Mesenchymal stem cell (in vitro differentiated cells and primary cell): ENCODE measurements around the gene GALR3.

ENCODE experiments used
- DNase-seq: peaks from one replicate; pipeline ENCODE4 v3.0.0-alpha.2; 2013
- H2AFZ ChIP-seq: one replicate; pipeline ENCODE4 v1.6.1; 2013; ENCODE audit warnings: low read depth, mild to moderate bottlenecking, control low read depth, inconsistent platforms, low read length, moderate library complexity
- H2AK5ac ChIP-seq: 2 replicates; pipeline ENCODE4 v1.6.1; 2013; ENCODE audit warnings: low read length, moderate library complexity, mild to moderate bottlenecking, inconsistent platforms; ENCODE audit not compliant: severe bottlenecking
- H2BK120ac ChIP-seq: one replicate; pipeline ENCODE4 v1.6.1; 2013; ENCODE audit warnings: low read depth, mild to moderate bottlenecking, inconsistent platforms, low read length, moderate library complexity
- H2BK12ac ChIP-seq, 2 experiments: one replicate each; pipeline ENCODE4 v1.6.1; 2013; ENCODE audit warnings: inconsistent platforms in 2 of 2, low read length in 2 of 2, mild to moderate bottlenecking in 2 of 2, moderate library complexity in 2 of 2, control low read depth in 1 of 2
- H2BK15ac ChIP-seq: one replicate; pipeline ENCODE4 v1.6.1; 2013; ENCODE audit warnings: mild to moderate bottlenecking, low read depth, inconsistent platforms; ENCODE audit not compliant: poor library complexity, severe bottlenecking
- H2BK5ac ChIP-seq: 2 replicates; pipeline ENCODE4 v1.6.1; 2013; ENCODE audit warnings: low read depth, mild to moderate bottlenecking, low read length, control low read depth, inconsistent platforms; ENCODE audit not compliant: poor library complexity, severe bottlenecking
- H3K14ac ChIP-seq, 2 experiments: one replicate each; pipeline ENCODE4 v1.6.1; 2013; ENCODE audit warnings: inconsistent platforms in 2 of 2, low read length in 2 of 2, control low read depth in 1 of 2, mild to moderate bottlenecking in 1 of 2, moderate library complexity in 1 of 2
- H3K18ac ChIP-seq, 2 experiments: one replicate each; pipeline ENCODE4 v1.6.1; 2013; ENCODE audit warnings: inconsistent platforms in 2 of 2, low read length in 2 of 2, control low read depth in 1 of 2, low read depth in 1 of 2, mild to moderate bottlenecking in 1 of 2
- H3K23ac ChIP-seq, 2 experiments: one replicate each; pipeline ENCODE4 v1.6.1; 2013; ENCODE audit warnings: inconsistent platforms in 2 of 2, low read length in 2 of 2, mild to moderate bottlenecking in 2 of 2, moderate library complexity in 2 of 2, control low read depth in 1 of 2
- H3K27ac ChIP-seq: 2 replicates; pipeline ENCODE4 v1.5.1; 2013; ENCODE audit warnings: mild to moderate bottlenecking, moderate library complexity, low read length, control low read depth, inconsistent platforms; ENCODE audit not compliant: poor library complexity, severe bottlenecking
- H3K27me3 ChIP-seq, 2 experiments: 2 replicates each; pipeline versions ENCODE4 v1.6.1 to v1.7.0; 2013; ENCODE audit warnings: low read length in 2 of 2, mild to moderate bottlenecking in 2 of 2, moderate library complexity in 2 of 2, control low read depth in 1 of 2, inconsistent platforms in 1 of 2; ENCODE audit not compliant: control insufficient read depth in 1 of 2, insufficient read depth in 1 of 2
- H3K36me3 ChIP-seq, 2 experiments: 2 replicates each; pipeline versions ENCODE4 v1.6.1 to v1.7.0; 2013; ENCODE audit warnings: low read length in 2 of 2, control low read depth in 1 of 2, inconsistent platforms in 1 of 2, low read depth in 1 of 2, mild to moderate bottlenecking in 1 of 2; ENCODE audit not compliant: insufficient read depth in 2 of 2, control insufficient read depth in 1 of 2
- H3K4ac ChIP-seq, 2 experiments: one replicate each; pipeline ENCODE4 v1.6.1; 2013; ENCODE audit warnings: inconsistent platforms in 2 of 2, low read length in 2 of 2, mild to moderate bottlenecking in 2 of 2, moderate library complexity in 2 of 2, control low read depth in 1 of 2, low read depth in 1 of 2
- H3K4me1 ChIP-seq: 2 replicates; pipeline ENCODE4 v1.6.1; 2013; ENCODE audit warnings: low read depth, low read length, control low read depth; ENCODE audit not compliant: control insufficient read depth, insufficient read depth
- H3K4me2 ChIP-seq: 2 replicates; pipeline ENCODE4 v1.6.1; 2013; ENCODE audit warnings: low read length, mild to moderate bottlenecking, inconsistent platforms; ENCODE audit not compliant: poor library complexity, severe bottlenecking
- H3K4me3 ChIP-seq, 2 experiments: 2 replicates each; pipeline versions ENCODE4 v1.5.1 to v1.7.0; 2013; ENCODE audit warnings: low read length in 2 of 2, mild to moderate bottlenecking in 2 of 2, control low read depth in 1 of 2, low read depth in 1 of 2; ENCODE audit not compliant: insufficient read depth in 1 of 2
- H3K79me1 ChIP-seq: replicated peaks from 2 replicates; pipeline ENCODE4 v1.6.1; 2013; ENCODE audit warnings: mild to moderate bottlenecking, control low read depth, low read length, inconsistent platforms; ENCODE audit not compliant: poor library complexity, severe bottlenecking
- H3K9ac ChIP-seq: 2 replicates; pipeline ENCODE4 v1.7.0; 2013; ENCODE audit warnings: mild to moderate bottlenecking, low read length, moderate library complexity
- H3K9me3 ChIP-seq: 2 replicates; pipeline ENCODE4 v1.7.0; 2013; ENCODE audit warnings: mild to moderate bottlenecking, low read length; ENCODE audit not compliant: control insufficient read depth
- H4K8ac ChIP-seq: one replicate; pipeline ENCODE4 v1.6.1; 2013; ENCODE audit warnings: inconsistent platforms, mild to moderate bottlenecking, low read length, moderate library complexity
- H4K91ac ChIP-seq: one replicate; pipeline ENCODE4 v1.6.1; 2013; ENCODE audit warnings: mild to moderate bottlenecking, low read length, inconsistent platforms
- WGBS: methylation state at CpG from one replicate; pipeline ENCODE4 v1.1.7; 2013; ENCODE audit warnings: mixed read lengths; 5-methylcytosine and 5-hydroxymethylcytosine counted together

Gene GALR3

DNA sequence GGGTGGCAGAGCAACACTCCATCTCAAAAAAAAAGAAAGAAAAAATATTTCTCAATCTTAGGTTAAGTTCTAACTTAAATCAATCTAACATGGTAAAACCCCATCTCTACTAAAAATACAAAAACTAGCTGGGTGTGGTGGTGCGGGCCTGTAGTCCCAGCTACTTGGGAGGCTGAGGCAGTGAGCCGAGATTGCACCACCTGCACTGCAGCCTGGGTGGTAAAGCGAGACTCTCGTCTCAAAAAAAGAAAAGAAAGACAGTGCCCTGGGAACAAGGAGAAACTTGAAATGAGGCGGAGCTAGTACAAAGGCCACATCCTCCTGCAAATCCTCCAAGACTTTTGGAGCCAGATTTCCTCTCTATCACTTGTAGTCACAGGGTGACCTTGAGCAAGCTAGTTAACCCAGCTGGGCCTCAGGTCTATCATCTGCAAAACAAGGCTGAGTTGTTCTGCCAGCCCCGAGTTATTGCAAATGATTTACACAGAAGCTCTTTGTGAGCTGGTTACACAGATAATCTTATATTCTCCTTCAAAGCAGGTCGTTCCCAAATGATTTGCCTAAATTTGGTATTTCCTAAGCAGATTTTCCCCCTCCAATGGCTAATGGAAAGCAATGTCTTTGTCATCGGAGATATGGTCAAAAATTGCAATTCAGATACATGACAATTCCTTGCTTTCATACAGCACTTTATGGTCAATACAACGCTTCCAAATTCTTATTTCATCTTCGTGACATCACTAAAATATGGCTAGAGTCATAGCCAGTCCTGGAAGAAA, 19.0 kb downstream of the GALR3 start:
- H3K9me3 ChIP-seq: no peaks in the 10 kb centered on the region
- DNase-seq: no peak
- H3K79me1 ChIP-seq: peaks cover 13% of the 10 kb centered on the region
- no peak overlapping the region for H3K23ac ChIP-seq
- H3K4me2 ChIP-seq: no peak overlapping the region
- H4K91ac ChIP-seq: no peak overlapping the region
- no peak overlapping the region for H2BK5ac ChIP-seq
- WGBS: 98% methylated on average over 10 of the region's 10 CpGs
- peak overlapping the region in 1 of 2 experiments; percentile 91 for H3K4me3 ChIP-seq
- no peak overlapping the region for H3K27ac ChIP-seq
- no peak overlapping the region for H3K14ac ChIP-seq
- peak overlapping the region; percentile 91 for H3K9ac ChIP-seq
- no peak overlapping the region for H3K18ac ChIP-seq
- peaks cover 24 to 26% of the 10 kb centered on the region in 2 experiments for H3K36me3 ChIP-seq
- no peak overlapping the region for H2BK15ac ChIP-seq
- H3K4me1 ChIP-seq: peaks cover 5% of the 10 kb centered on the region
- no peak overlapping the region for H2BK12ac ChIP-seq
- no peak overlapping the region for H2AK5ac ChIP-seq
- no peak overlapping the region for H2BK120ac ChIP-seq
- H3K27me3 ChIP-seq: no peaks in the 10 kb centered on the region
- H2AFZ ChIP-seq: no peak overlapping the region
- no peak overlapping the region for H3K4ac ChIP-seq
- no peak overlapping the region for H4K8ac ChIP-seq

- H3K27ac ChIP-seq: peak overlapping the region; percentile 82
- H2BK5ac ChIP-seq: peak overlapping the region; percentile 89
Observed at GRCh38 chr22:37843741-37844089, 20.5 kb downstream of the GALR3 start.

DNA sequence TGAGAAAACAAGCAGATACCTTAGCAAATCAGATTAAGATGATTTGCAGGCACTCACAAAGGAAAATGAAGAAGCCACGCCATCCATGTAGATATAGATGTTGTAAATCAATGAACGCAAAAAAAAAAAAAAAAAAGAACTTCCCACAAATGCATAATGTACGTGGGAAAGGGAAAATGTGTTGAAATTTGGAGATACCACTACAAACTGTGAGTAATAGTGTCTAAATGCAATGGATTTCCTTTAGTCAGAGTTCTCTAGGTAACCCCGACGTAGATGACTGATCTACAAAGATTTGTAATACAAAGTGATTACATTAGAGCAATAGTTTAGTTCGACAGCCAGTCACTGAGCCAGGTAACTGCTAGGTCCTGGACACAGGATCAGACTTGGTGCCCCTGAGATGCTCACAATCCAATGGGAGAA, 21.7 kb downstream of the GALR3 start:
- 98% methylated on average over 5 of the region's 6 CpGs for WGBS
- Histone ChIP-seq H2BK120ac (no peak overlapping the region), H3K36me3 (peaks cover 3 to 6% of the 10 kb centered on the region in 2 experiments), H2BK5ac (no peak overlapping the region), H4K8ac (no peak overlapping the region), H3K27ac (peak overlapping the region; percentile 72), H3K4me2 (no peak overlapping the region), H3K18ac (no peak overlapping the region), H3K4me3 (peak overlapping the region; percentile 17 to 91), H3K4me1 (peaks cover 11% of the 10 kb centered on the region), H2BK15ac (no peak overlapping the region), H3K14ac (no peak overlapping the region), H3K79me1 (peaks cover 13% of the 10 kb centered on the region), H3K9me3 (no peaks in the 10 kb centered on the region), H2AK5ac (no peak overlapping the region), H3K4ac (no peak overlapping the region), H4K91ac (no peak overlapping the region), H3K23ac (no peak overlapping the region), H2AFZ (no peak overlapping the region), H3K27me3 (no peaks in the 10 kb centered on the region), H3K9ac (peak overlapping the region; percentile 91), H2BK12ac (no peak overlapping the region)
- DNase-seq: no peak

More at GRCh38 chr22:37843741-37844089, 20.5 kb downstream of the GALR3 start:
- DNase-seq: peak; percentile 66
- Histone ChIP-seq H4K91ac (peak overlapping the region; percentile 25), H3K4me3 (peak overlapping the region; percentile 91 to 96), H3K4ac (peak overlapping the region in 1 of 2 experiments; percentile 88), H3K27me3 (no peaks in the 10 kb centered on the region), H2AFZ (peak overlapping the region; percentile 90), H2AK5ac (no peak overlapping the region), H2BK15ac (no peak overlapping the region), H3K14ac (peak overlapping the region in 1 of 2 experiments; percentile 100), H3K79me1 (peaks cover 17% of the 10 kb centered on the region), H3K4me1 (peaks cover 10% of the 10 kb centered on the region), H3K9me3 (no peaks in the 10 kb centered on the region), H3K18ac (peak overlapping the region; percentile 45 to 94), H3K36me3 (peaks cover 13 to 15% of the 10 kb centered on the region in 2 experiments), H4K8ac (no peak overlapping the region), H3K23ac (peak overlapping the region in 1 of 2 experiments; percentile 78), H2BK120ac (peak overlapping the region; percentile 82), H2BK12ac (peak overlapping the region in 1 of 2 experiments; percentile 80), H3K9ac (peak overlapping the region; percentile 91), H3K4me2 (peak overlapping the region; percentile 72)
- under 1% methylated on average over 44 of the region's 46 CpGs for WGBS

DNA sequence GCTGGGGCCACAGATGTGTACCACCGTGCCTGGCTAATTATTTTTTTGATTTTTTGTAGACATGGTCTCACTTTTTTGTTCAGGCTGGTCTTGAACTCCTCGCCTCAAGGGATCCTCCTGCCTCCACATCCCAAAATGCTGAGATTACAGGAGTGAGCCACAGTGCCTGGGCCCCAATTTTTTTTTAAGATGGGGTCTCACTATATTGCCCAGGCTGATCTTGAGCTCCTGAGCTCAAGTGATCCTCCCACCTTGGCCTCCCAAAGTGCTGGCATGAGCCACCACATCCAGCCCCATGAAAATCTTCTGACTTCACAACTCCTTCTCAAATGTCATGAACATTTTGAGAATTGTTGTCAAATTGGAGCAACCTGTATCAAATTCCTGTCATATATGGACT, 23.3 kb downstream of the GALR3 start:
- Histone ChIP-seq H3K27me3 (no peaks in the 10 kb centered on the region), H2BK15ac (no peak overlapping the region), H2BK120ac (no peak overlapping the region), H3K4me3 (no peak overlapping the region), H2AK5ac (no peak overlapping the region), H4K8ac (no peak overlapping the region), H4K91ac (no peak overlapping the region), H2BK12ac (no peak overlapping the region), H3K14ac (no peak overlapping the region), H2AFZ (no peak overlapping the region), H3K4ac (no peak overlapping the region), H3K18ac (no peak overlapping the region), H3K9ac (no peak overlapping the region), H3K23ac (no peak overlapping the region), H3K27ac (no peak overlapping the region), H3K4me1 (peaks cover 9% of the 10 kb centered on the region), H3K36me3 (peaks cover 3 to 14% of the 10 kb centered on the region in 2 experiments), H3K79me1 (peaks cover 8% of the 10 kb centered on the region), H3K9me3 (no peaks in the 10 kb centered on the region), H2BK5ac (no peak overlapping the region), H3K4me2 (no peak overlapping the region)
- WGBS: 97% methylated on average over 2 of the region's 2 CpGs
- DNase-seq: no peak
